Measurements from ENCODE around the gene CHORDC1. TPM values are rescaled to one million over a fixed set of nuclear protein-coding genes. Genes with fewer than 3 reads are reported as not detected.
A peak's percentile ranks its signal among the peaks of the same experiment; 100 is the strongest.

The CHORDC1 gene
- 46.3 TPM for polyA plus RNA-seq
- long read RNA-seq, donor 1, full-length matches to known transcripts: 3 of 8 reads
- long read RNA-seq, donor 1, partial matches to known transcripts: 5 of 8 reads
- long read RNA-seq, donor 1, other reads (novel, unspliced or antisense): 0 of 8 reads
- long read RNA-seq, donor 2, full-length matches to known transcripts: 8 of 17 reads
- long read RNA-seq, donor 2, partial matches to known transcripts: 9 of 17 reads
- long read RNA-seq, donor 2, other reads (novel, unspliced or antisense): 0 of 17 reads
- long read RNA-seq, donor 3: 0 reads
- long read RNA-seq, donor 4, partial matches to known transcripts: 0 of 1 reads
- long read RNA-seq, donor 4, other reads (novel, unspliced or antisense): 0 of 1 reads
- long read RNA-seq, donor 5, full-length matches to known transcripts: 1 of 1 reads
- long read RNA-seq, donor 5, partial matches to known transcripts: 0 of 1 reads
- long read RNA-seq, donor 5, other reads (novel, unspliced or antisense): 0 of 1 reads
- long read RNA-seq, donor 6, full-length matches to known transcripts: 9 of 14 reads
- long read RNA-seq, donor 6, partial matches to known transcripts: 5 of 14 reads
- long read RNA-seq, donor 6, other reads (novel, unspliced or antisense): 0 of 14 reads
- long read RNA-seq, donor 7, partial matches to known transcripts: 0 of 2 reads
- long read RNA-seq, donor 7, other reads (novel, unspliced or antisense): 0 of 2 reads
- long read RNA-seq, donor 8, full-length matches to known transcripts: 7 of 19 reads
- long read RNA-seq, donor 8, partial matches to known transcripts: 12 of 19 reads
- long read RNA-seq, donor 8, other reads (novel, unspliced or antisense): 0 of 19 reads
- long read RNA-seq, donor 9, full-length matches to known transcripts: 5 of 17 reads
- long read RNA-seq, donor 9, partial matches to known transcripts: 12 of 17 reads
- long read RNA-seq, donor 9, other reads (novel, unspliced or antisense): 0 of 17 reads
- long read RNA-seq, donor 10, partial matches to known transcripts: 12 of 14 reads
- long read RNA-seq, donor 10, other reads (novel, unspliced or antisense): 0 of 14 reads
- long read RNA-seq, donor 11, full-length matches to known transcripts: 6 of 6 reads
- long read RNA-seq, donor 11, partial matches to known transcripts: 0 of 6 reads
- long read RNA-seq, donor 11, other reads (novel, unspliced or antisense): 0 of 6 reads

- H3K27ac ChIP-seq (ENCODE audit: low read length): peak within 1 kb of the TSS; percentile 81
- DNase-seq: peak; percentile 85 to 92
- no peaks in the 10 kb centered on the region for H3K27me3 ChIP-seq (ENCODE audit: control insufficient read depth, insufficient read depth, low read length)
- H3K4me3 ChIP-seq (ENCODE audit: low read length): peak within 1 kb of the TSS; percentile 85
- H3K4me1 ChIP-seq (ENCODE audit: control insufficient read depth, insufficient read depth, low read length): no peaks in the 10 kb centered on the region
- H3K9me3 ChIP-seq (ENCODE audit: control insufficient read depth, low read depth, low read length): no peaks in the 10 kb centered on the region
- no CpG with 5 or more reads among the region's 71 CpGs for WGBS (ENCODE audit: insufficient coverage, low lambda C conversion rate)
- no peaks in the 10 kb centered on the region for H3K36me3 ChIP-seq (ENCODE audit: control insufficient read depth, insufficient read depth, low read length)
Observed at GRCh38 chr11:90222459-90223247, at the start of gene CHORDC1. Gene CHORDC1, minus strand, starts transcription at chr11:90223049. Its CDS starts 95 bp downstream, at chr11:90222954.

GRCh38 chr11:90257158-90257525 is 34.3 kb upstream of the CHORDC1 start:
- no CpG with 5 or more reads among the region's 1 CpG for WGBS (ENCODE audit: insufficient coverage, low lambda C conversion rate)
- H3K9me3 ChIP-seq (ENCODE audit: control insufficient read depth, low read depth, low read length): no peaks in the 10 kb centered on the region
- no peak overlapping the region for H3K27ac ChIP-seq (ENCODE audit: low read length)
- H3K27me3 ChIP-seq (ENCODE audit: control insufficient read depth, insufficient read depth, low read length): no peaks in the 10 kb centered on the region
- H3K36me3 ChIP-seq (ENCODE audit: control insufficient read depth, insufficient read depth, low read length): no peaks in the 10 kb centered on the region
- no peak overlapping the region for H3K4me3 ChIP-seq (ENCODE audit: low read length)
- no peaks in the 10 kb centered on the region for H3K4me1 ChIP-seq (ENCODE audit: control insufficient read depth, insufficient read depth, low read length)
- DNase-seq: no peak

- Histone ChIP-seq H3K4me1 (ENCODE audit: control insufficient read depth, insufficient read depth, low read length) (no peaks in the 10 kb centered on the region), H3K27ac (ENCODE audit: low read length) (no peak overlapping the region), H3K36me3 (ENCODE audit: control insufficient read depth, insufficient read depth, low read length) (no peaks in the 10 kb centered on the region), H3K9me3 (ENCODE audit: control insufficient read depth, low read depth, low read length) (no peaks in the 10 kb centered on the region), H3K27me3 (ENCODE audit: control insufficient read depth, insufficient read depth, low read length) (no peaks in the 10 kb centered on the region), H3K4me3 (ENCODE audit: low read length) (no peak overlapping the region)
- WGBS (ENCODE audit: insufficient coverage, low lambda C conversion rate): no CpG with 5 or more reads among the region's 8 CpGs
- DNase-seq: no peak
Observed at GRCh38 chr11:90256404-90257157, 33.7 kb upstream of the CHORDC1 start.

DNA sequence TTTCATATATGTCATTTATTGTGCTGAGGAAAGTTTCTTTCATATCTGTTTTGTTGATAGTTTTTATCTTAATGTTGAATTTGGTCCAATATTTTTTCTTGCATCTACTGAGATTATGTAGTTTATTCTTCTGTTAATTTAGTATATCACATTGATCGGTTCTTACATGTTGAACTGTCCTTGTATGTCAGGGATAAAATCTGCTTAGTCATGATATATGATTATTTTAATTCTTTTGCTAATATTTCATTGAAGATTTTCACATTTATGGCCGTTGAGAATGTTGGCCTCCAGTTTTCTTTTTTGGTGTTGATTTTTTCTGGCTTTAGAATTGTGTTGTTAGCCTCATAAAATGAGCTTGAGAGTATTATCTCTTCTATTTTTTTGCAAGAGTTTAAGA is 31.2 kb upstream of the CHORDC1 start:
- Histone ChIP-seq H3K36me3 (ENCODE audit: control insufficient read depth, insufficient read depth, low read length) (no peaks in the 10 kb centered on the region), H3K4me3 (ENCODE audit: low read length) (no peak overlapping the region), H3K27me3 (ENCODE audit: control insufficient read depth, insufficient read depth, low read length) (no peaks in the 10 kb centered on the region), H3K9me3 (ENCODE audit: control insufficient read depth, low read depth, low read length) (no peaks in the 10 kb centered on the region), H3K27ac (ENCODE audit: low read length) (no peak overlapping the region), H3K4me1 (ENCODE audit: control insufficient read depth, insufficient read depth, low read length) (no peaks in the 10 kb centered on the region)
- DNase-seq: no peak
- WGBS (ENCODE audit: insufficient coverage, low lambda C conversion rate): 100% methylated on average over 1 of the region's 2 CpGs

GRCh38 chr11:90252053-90252452 is 29.2 kb upstream of the CHORDC1 start:
- Histone ChIP-seq H3K4me3 (ENCODE audit: low read length) (no peak overlapping the region), H3K36me3 (ENCODE audit: control insufficient read depth, insufficient read depth, low read length) (no peaks in the 10 kb centered on the region), H3K27me3 (ENCODE audit: control insufficient read depth, insufficient read depth, low read length) (no peaks in the 10 kb centered on the region), H3K27ac (ENCODE audit: low read length) (no peak overlapping the region), H3K4me1 (ENCODE audit: control insufficient read depth, insufficient read depth, low read length) (no peaks in the 10 kb centered on the region), H3K9me3 (ENCODE audit: control insufficient read depth, low read depth, low read length) (no peaks in the 10 kb centered on the region)
- no peak for DNase-seq
- 68% methylated on average over 2 of the region's 3 CpGs for WGBS (ENCODE audit: insufficient coverage, low lambda C conversion rate)

DNA sequence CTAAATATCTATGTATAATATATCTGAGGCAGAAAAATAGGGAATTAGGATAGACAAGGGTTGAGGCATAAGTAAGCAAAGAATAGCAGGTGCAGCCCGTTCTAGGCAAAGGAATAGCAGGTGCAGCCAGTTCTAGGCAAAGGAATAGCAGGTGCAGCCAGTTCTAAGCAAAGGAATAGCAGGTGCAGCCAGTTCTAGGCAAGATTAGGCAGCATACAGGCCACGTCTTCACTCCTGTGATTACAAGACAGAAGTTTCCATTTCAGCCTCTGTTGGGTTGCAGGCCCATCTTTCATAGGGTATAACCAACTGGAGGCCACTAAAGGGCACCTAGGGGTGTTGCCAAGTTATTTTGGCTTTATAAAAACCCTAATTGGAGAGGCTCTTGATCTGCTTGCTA is 28.8 kb upstream of the CHORDC1 start:
- WGBS (ENCODE audit: insufficient coverage, low lambda C conversion rate): no CpG with 5 or more reads among the region's 2 CpGs
- no peaks in the 10 kb centered on the region for H3K27me3 ChIP-seq (ENCODE audit: control insufficient read depth, insufficient read depth, low read length)

GRCh38 chr11:90250970-90251369 is 28.1 kb upstream of the CHORDC1 start:
- H3K4me3 ChIP-seq (ENCODE audit: low read length): no peak overlapping the region
- H3K9me3 ChIP-seq (ENCODE audit: control insufficient read depth, low read depth, low read length): no peaks in the 10 kb centered on the region
- no peak for DNase-seq
- no peaks in the 10 kb centered on the region for H3K36me3 ChIP-seq (ENCODE audit: control insufficient read depth, insufficient read depth, low read length)
- H3K27me3 ChIP-seq (ENCODE audit: control insufficient read depth, insufficient read depth, low read length): no peaks in the 10 kb centered on the region
- H3K4me1 ChIP-seq (ENCODE audit: control insufficient read depth, insufficient read depth, low read length): no peaks in the 10 kb centered on the region
- H3K27ac ChIP-seq (ENCODE audit: low read length): no peak overlapping the region
- 91% methylated on average over 4 of the region's 8 CpGs for WGBS (ENCODE audit: insufficient coverage, low lambda C conversion rate)

More for the DNA sequence above, 28.8 kb upstream of the CHORDC1 start:
- H3K27ac ChIP-seq (ENCODE audit: low read length): no peak overlapping the region
- H3K4me1 ChIP-seq (ENCODE audit: control insufficient read depth, insufficient read depth, low read length): no peaks in the 10 kb centered on the region
- no peak for DNase-seq
- no peak overlapping the region for H3K4me3 ChIP-seq (ENCODE audit: low read length)
- no peaks in the 10 kb centered on the region for H3K36me3 ChIP-seq (ENCODE audit: control insufficient read depth, insufficient read depth, low read length)
- no peaks in the 10 kb centered on the region for H3K9me3 ChIP-seq (ENCODE audit: control insufficient read depth, low read depth, low read length)

GRCh38 chr11:90246468-90246867 is 23.6 kb upstream of the CHORDC1 start:
- Histone ChIP-seq H3K27me3 (ENCODE audit: control insufficient read depth, insufficient read depth, low read length) (no peaks in the 10 kb centered on the region), H3K9me3 (ENCODE audit: control insufficient read depth, low read depth, low read length) (no peaks in the 10 kb centered on the region), H3K27ac (ENCODE audit: low read length) (no peak overlapping the region), H3K4me3 (ENCODE audit: low read length) (no peak overlapping the region), H3K4me1 (ENCODE audit: control insufficient read depth, insufficient read depth, low read length) (no peaks in the 10 kb centered on the region), H3K36me3 (ENCODE audit: control insufficient read depth, insufficient read depth, low read length) (no peaks in the 10 kb centered on the region)
- no CpG with 5 or more reads among the region's 1 CpG for WGBS (ENCODE audit: insufficient coverage, low lambda C conversion rate)
- no peak for DNase-seq

DNA sequence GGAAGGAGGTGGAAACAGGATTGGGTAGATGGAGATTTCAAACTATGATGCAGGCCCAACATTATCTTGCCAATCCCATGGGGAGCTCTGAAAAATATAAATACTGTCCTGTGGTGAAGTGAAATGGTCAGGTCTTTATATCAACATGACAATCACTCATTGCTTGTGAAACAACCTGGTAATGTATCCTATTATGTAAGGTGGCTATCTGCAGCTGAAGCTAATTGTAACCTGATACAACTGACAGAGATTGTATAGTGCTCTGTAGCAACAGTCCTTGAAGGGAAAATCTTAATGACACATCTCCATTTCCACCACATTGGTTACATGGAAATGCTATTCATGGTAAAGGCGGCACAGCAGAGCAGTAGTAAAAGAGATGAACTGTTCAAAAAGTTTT is 20.7 kb upstream of the CHORDC1 start:
- WGBS (ENCODE audit: insufficient coverage, low lambda C conversion rate): no CpG with 5 or more reads among the region's 1 CpG

More for the DNA sequence above, 20.7 kb upstream of the CHORDC1 start:
- no peak for DNase-seq
- H3K27ac ChIP-seq (ENCODE audit: low read length): no peak overlapping the region
- no peak overlapping the region for H3K4me3 ChIP-seq (ENCODE audit: low read length)
- H3K36me3 ChIP-seq (ENCODE audit: control insufficient read depth, insufficient read depth, low read length): no peaks in the 10 kb centered on the region
- no peaks in the 10 kb centered on the region for H3K4me1 ChIP-seq (ENCODE audit: control insufficient read depth, insufficient read depth, low read length)
- H3K9me3 ChIP-seq (ENCODE audit: control insufficient read depth, low read depth, low read length): no peaks in the 10 kb centered on the region
- H3K27me3 ChIP-seq (ENCODE audit: control insufficient read depth, insufficient read depth, low read length): no peaks in the 10 kb centered on the region

Measured in large intestine (tissue), 12 donors.